Stimulated activated CD8-positive, alpha-beta memory T cell treated with anti-CD3 and anti-CD28 coated beads, Interleukin-15, amount 100 ng/mL, for 48 hours (primary cell): Measurements from ENCODE around the gene CPAMD8.
"Not testable (repeated sequence)": the region's sequence is repeated elsewhere in the genome, so short reads cannot be mapped to it uniquely, and the experiment has no call there.

ENCODE experiments used
- DNase-seq, 2 donors: peaks; one replicate each; pipeline ENCODE4 v3.0.0-alpha.2; 2020; ENCODE audit warnings: low read depth in 2 of 2

Gene CPAMD8

DNA sequence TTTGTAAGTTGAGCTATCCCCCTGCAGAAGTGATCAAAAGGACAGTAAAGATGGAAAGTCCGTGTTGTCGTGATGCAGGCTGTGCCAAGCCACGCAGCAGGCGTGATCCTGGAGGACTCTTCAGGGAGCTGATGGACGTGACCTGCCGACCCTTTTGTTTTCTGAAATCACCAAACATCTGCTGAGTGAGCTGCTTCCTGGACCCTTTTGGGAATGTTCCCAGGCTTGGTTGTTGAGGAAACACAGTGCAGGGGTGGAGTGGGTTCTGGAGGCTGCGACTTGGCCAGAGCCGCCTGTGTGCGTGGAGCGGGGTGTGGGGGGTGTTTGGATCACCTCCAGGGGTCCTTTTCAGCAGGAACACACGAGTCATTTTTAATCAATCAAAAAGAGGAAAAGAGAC lies 15.4 kb upstream of the CPAMD8 start:
- DNase-seq = no peak

DNA sequence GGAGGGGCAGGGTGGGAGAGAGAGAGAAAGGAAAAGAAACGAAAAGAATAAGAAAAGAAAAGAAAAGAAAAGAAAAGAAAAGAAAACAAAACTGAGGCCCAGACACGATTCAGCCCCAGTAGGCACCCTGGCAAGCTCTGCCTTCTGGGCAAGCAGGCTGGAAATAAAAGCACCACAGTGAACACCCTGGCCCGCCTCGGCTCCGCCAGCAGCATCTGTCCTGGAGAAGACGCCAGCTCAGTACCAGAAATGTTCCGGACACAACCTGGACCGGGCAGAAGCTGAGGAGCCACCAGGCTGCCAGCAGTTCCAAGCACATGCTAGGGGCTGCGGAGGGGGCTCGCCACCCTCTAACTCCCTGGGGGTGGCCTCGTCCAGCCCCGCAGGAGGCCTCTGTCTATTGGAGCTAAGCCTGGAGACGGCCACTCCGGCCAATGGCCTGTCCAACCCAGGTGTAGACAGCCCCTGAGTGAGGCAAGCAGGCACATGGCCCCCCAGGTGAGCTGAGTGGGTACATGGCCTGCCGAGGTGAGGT lies 11.4 kb upstream of the CPAMD8 start:
- no peak for DNase-seq

DNA sequence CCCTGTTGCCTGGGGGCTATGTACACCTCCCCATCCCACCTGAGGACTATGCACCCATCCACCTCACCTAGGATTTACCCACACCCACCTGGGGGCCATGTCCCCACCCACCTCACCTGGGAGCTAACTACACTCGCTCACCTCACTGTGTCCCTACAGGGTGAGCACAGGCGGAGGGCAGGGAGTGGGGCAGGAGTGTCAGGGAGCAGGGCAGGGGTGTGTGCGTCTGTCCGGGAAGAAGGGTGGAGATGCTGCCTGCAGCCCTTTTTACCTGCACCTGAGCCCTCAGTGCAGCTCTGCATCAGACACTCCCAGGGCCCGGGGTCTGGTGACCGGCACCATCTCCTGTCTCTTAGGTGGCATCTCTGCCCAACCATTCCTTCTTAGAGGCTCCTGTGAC lies 10.6 kb upstream of the CPAMD8 start:
- no peak for DNase-seq

DNA sequence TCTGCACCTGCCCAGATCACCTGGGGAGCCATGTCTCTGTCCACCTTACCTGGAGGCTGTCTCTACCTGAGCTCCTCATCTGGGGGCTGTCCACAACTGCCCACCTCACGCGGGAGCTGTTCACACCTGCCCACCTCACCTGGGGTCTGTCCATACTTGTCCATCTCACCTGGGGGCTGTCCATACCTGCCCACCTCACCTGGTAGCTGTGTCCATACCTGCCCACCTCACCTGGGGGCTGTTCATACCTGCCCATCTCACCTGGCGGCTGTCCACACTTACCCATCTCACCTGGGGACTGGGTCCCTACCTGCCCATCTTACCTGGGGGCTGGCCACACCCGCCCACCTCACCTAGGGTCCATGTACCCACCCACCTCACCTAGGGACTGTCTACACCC lies 10.0 kb upstream of the CPAMD8 start:
- DNase-seq = no peak

DNA sequence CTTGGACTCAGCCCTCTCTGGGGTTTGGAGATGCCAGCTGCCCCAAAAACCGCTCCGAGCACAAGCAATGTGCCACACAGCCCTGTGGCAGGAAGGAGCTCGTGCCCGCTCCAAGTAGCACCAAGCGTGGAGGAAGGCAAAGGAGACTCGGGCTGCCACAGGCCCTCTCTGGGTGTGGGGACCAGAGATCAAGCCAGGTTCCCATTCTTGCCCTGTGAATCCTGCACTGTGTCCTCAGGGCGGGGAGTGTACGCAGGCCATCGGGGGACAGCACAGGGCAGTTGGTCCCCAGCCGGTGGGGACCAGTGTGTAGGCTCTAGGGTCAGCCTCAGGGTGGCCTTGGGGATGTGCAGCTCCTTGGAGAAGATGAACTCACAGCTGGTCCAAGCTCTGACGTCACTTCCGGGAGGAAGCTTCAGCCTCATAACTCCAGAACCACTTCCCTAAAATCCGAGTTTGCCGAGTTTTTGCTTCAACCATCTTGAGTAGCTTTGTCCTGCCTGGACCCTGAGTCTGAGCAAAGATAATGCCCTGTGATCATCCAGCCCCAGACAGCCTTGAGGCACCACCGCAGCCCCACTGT lies 9.3 kb upstream of the CPAMD8 start:
- DNase-seq = no peak

DNA sequence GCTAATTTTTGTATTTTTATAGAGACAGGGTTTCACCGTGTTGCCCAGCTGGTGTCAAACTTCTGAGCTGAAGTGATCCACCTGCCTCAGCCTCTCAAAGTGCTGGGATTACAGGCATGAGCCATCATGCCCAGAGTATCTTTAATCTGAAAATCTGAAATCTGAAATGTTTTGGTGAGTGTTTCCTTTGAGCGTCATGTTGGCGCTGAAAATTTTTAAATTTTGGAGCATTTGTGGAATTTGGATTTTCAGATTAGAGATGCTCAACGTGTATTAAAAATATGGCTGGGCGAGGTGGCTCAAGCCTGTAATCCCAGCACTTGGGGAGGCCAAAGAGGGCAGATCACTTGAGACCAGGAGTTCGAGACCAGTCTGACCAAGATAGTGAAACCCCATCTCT lies 5.1 kb upstream of the CPAMD8 start:
- no peak for DNase-seq

DNA sequence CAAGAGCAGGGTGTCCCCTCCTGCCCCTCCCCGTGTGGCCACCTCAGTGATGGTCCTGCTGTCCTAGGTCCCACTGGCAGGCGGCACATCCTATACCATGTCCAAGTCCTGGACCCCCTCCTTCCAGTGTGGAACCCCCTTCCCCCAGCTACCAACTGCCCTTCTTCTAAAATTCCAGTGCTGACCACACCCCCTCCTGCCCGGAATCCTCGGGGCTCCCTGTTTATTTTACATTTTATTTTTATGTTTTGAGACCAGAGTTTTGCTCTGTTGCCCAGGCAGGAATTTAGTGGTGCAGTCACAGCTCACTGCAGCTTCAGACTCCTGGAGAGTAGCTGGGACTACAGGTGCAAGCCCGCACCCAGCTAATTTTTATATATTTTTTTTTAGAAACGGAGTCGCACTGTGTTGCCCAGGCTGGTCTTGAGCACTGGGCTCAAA lies 945 bp upstream of the CPAMD8 start:
- DNase-seq = no peak

DNA sequence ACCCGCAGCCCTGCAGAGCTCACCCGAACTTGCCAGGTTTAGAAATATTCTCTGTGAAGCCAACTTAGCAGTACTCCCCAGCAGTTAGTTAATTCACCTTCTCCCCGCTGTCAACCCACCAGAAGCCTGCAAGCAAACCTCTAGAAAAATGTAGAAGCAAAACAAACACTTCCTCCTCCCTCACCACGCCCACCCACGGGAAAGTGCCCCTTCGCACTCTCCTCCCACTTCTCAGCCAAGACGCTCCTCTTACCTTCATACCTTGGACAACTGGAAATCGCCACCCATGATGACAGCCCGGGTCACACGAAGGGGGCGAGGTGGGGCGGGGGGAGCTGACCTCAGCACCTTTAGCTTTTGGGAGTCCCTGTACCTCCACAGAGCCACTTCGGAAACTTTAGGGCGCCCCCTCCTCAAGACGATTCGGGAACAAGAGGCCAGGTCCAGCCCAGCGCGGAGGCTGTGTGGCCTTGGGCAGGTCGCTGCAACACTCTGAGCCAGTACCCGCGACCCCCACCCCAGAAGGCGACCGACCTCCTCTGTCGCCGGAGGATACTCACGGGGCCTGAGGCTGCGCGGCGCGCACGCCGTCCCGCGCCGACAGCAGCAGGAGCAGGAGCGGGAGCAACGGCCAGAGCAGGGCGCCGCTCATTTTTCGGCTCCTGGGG lies 485 bp downstream of the CPAMD8 start:
- no peak for DNase-seq

DNA sequence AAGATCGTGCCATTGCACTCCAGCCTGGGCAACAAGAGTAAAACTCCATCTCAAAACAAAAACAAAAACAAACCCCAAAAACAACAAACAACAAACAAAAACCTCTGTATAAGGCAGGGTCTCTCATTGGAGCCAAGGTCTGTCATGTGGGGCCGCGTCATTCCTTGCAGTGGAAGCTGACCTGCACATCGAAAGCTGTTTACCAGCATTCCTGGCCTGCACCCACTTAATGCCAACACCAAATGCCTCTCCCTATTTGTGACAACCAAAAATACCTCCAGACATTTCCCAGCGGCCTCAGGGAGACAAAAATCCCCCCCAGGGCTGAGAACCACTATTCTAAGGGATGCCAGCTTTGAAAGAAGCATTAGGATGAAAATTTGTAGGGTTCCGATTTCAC lies 1.2 kb downstream of the CPAMD8 start:
- no peak for DNase-seq

DNA sequence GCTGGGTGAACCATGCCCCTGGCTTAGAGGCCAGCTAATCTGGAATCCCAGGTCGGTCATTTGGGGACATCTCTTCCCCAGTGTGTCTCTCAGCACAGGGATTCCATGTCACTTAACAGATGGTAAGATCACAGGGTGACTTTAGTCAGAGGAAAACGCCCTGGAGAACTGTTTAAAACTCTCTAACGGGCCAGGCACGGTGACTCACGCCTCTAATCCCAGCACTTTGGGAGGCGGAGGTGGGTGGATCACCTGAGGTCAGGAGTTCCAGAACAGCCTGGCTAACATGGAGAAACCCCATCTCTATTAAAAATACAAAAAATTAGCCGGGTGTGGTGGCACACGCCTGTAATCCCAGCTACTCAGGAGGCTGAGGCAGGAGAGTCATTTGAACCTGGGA lies 1.7 kb downstream of the CPAMD8 start:
- DNase-seq = not testable (repeated sequence)

DNA sequence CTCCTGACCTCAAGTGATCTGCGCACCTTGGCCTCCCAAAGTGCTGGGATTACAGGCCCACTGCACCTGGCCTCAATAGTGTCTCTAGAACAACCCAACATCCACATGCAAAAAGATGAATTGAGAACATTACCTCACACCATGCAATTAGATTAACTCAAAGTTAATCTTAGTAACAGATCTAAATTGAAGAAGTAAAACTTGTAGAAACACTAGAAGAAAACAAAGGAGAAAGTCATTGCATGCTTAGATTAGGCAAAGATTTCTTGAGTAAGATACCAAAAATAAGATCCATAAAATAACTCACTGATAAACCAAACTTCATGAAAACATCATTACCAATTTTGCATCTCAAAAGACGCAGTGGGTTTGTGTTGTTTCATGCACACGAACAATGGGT lies 2.8 kb downstream of the CPAMD8 start:
- no peak for DNase-seq

DNA sequence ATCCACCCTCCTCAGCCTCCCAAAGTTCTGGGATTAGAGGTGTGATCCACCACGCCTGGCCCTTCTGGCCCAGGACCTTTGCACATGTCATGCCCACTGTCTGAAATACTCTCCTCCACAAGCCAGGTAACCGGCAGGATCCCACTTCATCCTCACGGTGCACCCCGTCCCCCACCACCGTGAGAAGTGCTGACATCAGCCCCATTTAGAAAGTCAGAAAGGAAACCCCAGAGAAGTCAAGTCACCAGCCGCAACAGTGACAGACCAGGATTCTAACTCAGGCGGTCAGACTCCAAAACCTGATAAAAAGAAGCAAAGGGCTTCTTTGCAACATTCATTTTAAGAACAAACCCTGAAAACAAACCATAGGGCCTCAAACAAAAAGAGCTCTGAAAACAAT lies 3.9 kb downstream of the CPAMD8 start:
- no peak for DNase-seq

DNA sequence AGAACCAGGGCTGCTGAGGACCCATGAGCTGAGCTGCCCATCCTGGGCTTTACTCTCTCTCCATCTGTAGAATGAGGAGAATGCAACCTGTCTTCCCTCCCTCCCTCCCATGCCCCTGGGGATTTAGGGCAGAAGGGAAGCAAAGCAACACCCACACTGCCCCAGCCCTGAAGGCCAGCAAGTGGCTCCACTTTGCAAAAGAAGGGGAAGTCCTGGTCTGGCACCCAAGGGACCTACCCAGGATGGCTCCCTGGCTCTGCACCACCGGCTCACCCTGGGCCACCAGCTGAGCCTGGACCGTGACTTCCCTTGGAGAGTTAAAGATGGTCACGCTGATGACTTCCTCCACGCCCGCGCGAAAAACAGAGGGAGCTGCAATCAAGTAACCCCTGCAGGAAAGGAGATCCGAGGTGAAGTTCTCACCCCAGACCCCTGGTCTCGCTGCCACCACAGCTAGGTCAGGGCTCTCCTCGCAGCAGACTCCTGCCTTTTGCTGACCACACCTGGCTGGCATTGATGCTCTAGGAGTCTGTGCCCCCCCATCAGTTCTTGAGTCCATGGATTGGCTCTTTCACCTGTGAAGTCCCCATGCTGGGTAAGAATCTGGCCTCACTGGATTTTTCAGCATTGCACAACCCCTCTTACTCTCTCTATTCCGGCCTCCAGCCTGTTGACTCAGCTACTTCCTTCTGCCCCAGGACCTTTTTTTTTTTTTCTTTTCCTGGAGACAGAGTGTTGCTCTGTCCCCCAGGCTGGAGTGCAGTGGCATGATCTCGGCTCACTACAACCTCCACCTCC lies 4.6 kb downstream of the CPAMD8 start:
- DNase-seq = no peak

DNA sequence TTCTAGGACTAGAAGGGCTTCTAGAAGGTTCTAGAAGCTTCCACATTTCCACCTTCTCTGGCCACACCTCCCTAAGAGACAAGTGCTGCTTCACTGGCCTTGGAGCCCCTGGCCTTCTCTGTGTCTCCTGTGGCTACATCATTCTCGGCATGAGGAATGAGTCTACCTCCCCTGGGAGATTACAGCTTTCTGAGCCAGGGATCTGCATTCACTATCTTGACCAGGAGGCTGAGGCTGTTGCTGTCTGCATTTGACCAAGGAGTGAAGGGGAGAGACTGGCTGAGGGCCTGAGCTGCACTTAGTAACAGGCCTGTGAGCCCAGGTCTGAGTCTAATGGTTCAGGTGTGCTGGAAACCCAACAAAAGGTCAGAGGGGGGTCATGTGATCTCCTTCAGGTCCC lies 5.3 kb downstream of the CPAMD8 start:
- DNase-seq = no peak

DNA sequence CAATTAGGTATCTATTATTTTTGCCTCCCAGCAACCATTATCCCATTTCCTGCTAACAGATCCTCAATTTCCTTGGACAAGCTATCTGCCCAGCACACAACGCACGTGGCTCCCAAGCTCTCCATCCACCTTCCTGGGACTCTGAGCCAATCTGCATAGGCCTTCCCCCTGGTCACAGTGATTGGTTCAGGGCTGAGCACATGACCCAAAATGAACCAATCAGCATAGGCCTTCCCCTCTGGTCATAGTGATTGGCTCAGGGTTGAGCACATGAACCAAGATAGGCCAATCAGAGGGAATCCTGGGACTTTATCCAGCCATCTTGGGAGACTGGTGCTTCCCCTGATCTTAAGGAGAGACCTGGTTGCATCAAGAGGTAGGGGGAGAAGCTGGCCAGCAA lies 5.8 kb downstream of the CPAMD8 start:
- no peak for DNase-seq

DNA sequence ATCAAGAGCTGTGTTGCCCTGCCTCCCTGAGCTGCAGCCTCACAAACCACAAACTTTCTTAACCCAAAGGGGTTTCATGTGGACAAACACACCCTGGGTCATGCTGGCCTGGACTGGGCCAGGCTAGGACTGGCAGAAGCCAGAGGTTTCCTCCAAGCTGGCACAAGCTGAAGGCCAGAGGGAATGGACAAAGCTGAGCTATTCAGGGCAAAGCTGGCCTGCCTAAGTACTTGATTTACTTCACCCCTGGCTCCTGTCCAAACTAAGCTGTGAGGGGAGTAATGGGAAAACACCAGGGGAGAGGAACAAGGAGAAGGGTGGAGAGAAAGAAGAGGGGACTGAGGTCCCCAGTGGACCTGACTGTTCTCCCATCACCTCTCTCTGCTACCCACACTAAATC lies 6.2 kb downstream of the CPAMD8 start:
- DNase-seq = no peak

DNA sequence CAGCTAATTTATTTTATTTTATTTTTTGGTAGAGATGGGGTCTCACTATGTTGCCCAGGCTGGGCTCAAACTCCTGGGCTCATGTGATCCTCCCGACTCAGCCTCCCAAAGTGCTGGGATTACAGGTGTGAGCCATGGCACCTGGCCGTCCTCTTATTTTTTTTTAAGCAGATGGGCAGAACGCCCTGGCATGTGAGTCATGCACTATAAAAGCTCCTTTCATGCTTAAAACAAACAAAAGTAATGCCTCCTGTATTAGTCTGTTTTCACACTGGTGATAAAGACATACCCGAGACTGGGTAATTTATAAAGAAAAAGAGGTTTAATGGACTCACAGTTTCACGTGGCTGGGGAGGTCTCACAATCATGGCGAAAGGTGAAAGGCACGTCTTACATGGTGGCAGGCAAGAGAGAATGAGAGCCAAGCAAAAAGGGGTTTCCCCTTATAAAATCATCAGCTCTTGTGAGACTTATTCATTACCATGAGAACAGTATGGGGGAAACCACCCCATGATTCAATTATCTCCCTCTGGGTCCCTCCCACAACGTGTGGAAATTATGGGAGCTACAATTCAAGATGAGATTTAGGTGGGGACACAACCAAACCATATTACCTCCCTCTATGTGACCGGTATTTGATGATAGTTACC lies 12.3 kb downstream of the CPAMD8 start:
- not testable (repeated sequence) for DNase-seq

DNA sequence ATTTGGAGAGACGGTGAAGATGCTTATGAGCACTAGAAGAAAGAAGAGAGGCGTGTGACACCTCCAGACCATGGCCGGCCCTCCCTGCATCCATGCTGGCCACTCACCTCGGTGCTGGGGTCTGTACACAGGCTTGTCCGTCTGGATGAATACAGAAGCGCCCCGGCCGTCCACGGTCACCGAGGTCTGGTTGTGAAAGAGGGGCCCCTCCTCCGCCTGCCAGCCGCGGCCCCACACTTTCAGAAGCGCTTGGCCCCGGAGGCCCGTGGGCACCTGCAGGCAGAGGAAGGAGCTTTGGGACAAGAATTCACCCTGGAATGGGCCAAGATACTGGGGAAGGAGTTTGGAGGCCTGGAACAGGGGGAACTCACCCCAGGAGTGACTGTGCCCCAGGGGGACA lies 15.1 kb downstream of the CPAMD8 start:
- no peak for DNase-seq

DNA sequence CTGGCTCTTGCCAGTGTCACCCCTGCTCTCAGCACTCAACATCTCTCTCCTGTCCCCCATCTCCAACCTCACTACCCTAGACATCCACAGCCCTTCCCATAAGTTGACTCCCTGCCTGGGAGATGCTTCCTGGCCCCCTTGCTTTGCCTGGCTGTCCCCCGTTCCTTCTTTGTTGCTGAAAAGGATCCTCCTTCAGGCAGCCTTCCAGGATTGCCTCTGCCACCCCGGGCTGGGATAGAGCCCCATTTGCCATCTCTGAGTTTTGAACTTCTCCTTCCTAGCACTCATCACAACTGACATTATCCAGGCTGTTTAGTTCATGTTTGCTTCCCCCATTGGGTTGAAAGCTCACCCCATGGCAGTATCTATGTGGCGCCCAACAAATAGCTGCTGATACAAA lies 20.0 kb downstream of the CPAMD8 start:
- DNase-seq = no peak

DNA sequence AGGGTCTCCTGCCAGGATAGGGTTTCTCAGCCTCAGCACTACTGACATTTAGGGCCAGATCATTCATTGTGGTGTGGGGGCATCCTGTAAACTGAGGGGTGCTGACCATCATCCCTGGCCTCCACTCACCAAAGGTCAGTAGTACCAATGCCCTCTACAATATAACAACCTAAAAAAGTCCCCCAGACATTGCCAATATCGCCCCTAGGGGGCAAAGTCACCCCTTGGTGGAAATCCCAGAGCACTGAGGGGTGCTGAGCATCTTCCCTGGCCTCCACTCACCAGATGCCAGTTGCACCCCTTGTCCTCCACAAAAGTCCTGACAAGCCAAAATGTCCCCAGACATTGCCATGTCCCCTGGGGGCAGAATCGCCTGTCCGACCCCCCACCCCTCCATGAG lies 21.6 kb downstream of the CPAMD8 start:
- DNase-seq = no peak

DNA sequence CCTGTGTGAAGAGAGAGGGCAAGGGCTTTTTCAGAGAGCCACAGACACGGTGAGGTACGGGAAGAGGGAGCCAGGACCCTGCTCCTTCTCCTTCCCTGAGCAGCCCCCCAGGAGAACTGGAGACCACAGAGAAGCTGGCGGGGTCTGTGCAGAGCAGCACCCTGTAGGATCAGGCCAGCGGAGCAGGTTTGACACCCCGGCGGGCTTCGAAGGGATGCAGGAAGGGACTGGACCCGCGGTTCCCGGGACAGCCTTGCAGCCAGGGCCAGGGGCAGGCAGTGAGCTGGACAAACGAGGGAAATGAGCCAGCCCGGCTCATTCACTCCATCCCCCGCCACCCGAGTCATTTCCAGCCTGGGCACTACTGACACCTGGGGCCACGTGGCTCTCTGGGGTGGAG lies 22.2 kb downstream of the CPAMD8 start:
- DNase-seq = no peak

DNA sequence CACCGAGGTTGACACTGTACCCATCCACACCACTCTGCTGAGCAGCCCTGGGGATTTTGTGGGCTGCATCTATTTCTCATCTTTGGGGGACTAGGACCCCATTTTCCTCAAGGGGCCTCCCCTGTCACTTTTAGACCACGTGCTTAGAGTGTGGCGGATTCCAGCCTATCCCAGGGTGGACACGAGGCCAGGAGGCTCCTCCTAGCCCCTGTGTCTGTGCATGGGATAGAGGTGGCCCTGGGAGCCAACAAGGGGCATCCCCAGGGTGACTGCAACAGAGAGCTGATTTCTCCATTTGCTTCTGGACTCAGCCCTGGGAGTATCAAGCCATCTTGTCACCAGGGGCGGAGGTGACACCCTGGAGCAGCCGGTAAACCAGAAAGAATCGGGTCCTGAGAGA lies 24.2 kb downstream of the CPAMD8 start:
- no peak for DNase-seq
